ENCODE results near the gene NBAS. TPM values are rescaled to one million over a fixed set of nuclear protein-coding genes. Genes with fewer than 3 reads are reported as not detected.
"Not testable (repeated sequence)": the region's sequence is repeated elsewhere in the genome, so short reads cannot be mapped to it uniquely, and the experiment has no call there.

Gene NBAS
- total RNA-seq, 2 experiments from 2014 or later: 32.9 to 34.0 TPM

DNA sequence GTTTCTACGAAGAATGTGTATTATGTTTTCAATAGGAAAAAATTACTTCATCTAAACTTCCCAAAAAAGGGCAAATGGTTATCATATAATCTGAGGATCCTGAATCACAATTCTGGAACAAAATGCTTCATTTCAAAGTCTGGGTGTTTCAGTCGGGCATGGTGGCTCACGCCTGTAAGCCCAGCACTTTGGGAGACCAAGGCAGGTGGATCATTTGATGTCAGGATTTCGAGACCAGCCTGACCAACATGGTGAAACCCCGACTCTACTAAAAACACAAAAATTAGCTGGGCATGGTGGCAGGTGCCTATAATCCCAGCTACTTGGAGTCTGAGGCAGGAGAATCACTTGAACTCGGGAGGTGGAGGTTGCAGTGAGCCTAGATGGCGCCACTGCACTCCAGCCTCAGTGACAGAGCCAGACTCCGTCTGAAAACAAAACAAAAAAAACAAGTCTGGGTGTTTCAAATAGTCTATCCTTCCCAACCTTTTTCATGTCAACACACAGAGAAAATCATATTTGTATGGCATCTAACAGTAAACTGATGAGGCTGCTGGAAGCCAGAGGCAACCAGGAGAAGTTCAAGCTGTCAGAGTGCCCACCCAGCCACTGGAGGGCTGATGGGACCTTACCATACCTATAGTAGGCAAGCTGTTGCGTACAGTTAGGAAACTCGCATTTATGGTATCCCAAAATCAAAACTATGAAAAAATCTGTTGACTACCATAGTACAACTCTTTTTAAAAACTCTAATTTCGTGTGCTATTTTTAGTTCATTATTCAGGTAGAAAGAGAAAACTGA is 14.6 kb downstream of the NBAS start:
- no peak for DNase-seq
- CTCF ChIA-PET: interaction anchor here (1.0 to 2.0 kb wide), 4 partner anchors 9 to 31 kb away, joined by 3 to 7 read pairs (median 4); no protein-coding TSS in a partner anchor
- H3K36me3 Mint-ChIP-seq: peaks cover 11% of the 10 kb centered on the region
- no peak overlapping the region for H3K4me3 Mint-ChIP-seq
- no peaks in the 10 kb centered on the region for H3K27me3 Mint-ChIP-seq
- no peaks in the 10 kb centered on the region for H3K4me1 Mint-ChIP-seq
- no peak for ATAC-seq
- H3K27ac Mint-ChIP-seq: no peak overlapping the region
- no peaks in the 10 kb centered on the region for H3K9me3 Mint-ChIP-seq (ENCODE audit: low read depth)

DNA sequence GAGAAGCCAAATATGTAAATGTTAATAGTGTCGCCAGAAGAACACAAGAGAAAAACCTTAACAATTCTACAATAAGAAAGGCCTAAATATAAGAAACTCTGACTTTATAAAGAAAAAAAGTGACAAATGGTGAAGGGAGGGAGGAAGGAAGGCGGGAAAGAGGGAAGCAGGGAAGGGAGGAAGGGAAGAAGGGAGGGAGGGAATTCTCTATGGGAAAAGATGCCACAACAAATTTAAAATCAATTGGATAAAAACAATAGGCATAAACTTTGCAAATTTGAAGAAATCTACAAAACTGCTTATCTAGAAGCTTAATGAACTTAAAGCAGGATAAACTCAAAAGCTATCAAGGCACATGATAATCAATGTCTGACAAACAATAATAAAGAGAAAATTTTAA is 16.9 kb downstream of the NBAS start:
- H3K27me3 Mint-ChIP-seq: no peaks in the 10 kb centered on the region

DNA sequence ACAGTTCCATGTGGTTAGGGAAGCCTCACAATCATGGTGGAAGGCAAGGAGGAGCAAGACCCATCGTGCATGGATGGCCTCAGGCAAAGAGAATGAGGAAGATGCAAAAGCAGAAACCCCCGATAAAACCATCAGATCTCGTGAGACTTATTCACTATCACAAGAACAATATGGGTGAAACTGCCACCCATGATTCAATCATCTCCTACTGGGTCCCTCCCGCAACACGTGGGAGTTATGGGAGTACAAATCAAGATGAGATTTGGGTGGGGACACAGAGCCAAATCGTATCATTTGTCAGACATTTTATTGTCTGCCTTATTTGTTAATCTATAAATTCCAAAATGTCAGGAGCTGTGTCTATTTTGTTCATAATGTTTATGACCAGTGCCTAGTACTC is 17.6 kb downstream of the NBAS start:
- ATAC-seq (no peak), DNase-seq (no peak)
- CTCF ChIA-PET: no interaction called here
- Mint-ChIP-seq H3K27ac (no peak overlapping the region), H3K9me3 (ENCODE audit: low read depth) (no peaks in the 10 kb centered on the region), H3K36me3 (peaks cover 10% of the 10 kb centered on the region), H3K27me3 (no peaks in the 10 kb centered on the region), H3K4me1 (peaks cover 9% of the 10 kb centered on the region), H3K4me3 (no peak overlapping the region)

More for the DNA sequence above, 16.9 kb downstream of the NBAS start:
- Mint-ChIP-seq H3K4me3 (no peak overlapping the region), H3K4me1 (peaks cover 9% of the 10 kb centered on the region), H3K36me3 (peaks cover 9% of the 10 kb centered on the region), H3K27ac (no peak overlapping the region), H3K9me3 (ENCODE audit: low read depth) (no peaks in the 10 kb centered on the region)
- CTCF ChIA-PET: no interaction called here
- no peak for DNase-seq
- ATAC-seq: no peak

DNA sequence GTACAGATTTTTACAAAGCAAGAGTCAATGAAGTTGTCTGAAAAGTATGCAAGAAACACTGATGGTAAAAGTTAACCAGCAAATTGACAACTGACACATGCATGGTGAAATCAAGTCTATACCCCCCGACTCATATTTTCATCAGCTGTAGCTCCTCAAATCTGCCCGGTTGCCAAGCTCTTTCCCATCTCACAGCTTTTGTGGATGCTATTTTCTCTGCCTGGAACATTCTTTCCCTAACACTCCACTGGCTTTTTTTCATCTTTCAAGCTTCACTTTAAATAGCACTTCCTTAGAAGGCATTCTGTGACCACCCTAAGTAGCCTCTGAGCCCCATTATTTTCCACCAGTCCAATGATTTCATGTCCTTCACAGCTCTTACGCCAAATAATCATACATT is 18.1 kb downstream of the NBAS start:
- peaks cover 9% of the 10 kb centered on the region for H3K4me1 Mint-ChIP-seq
- no peak overlapping the region for H3K4me3 Mint-ChIP-seq
- H3K27me3 Mint-ChIP-seq: no peaks in the 10 kb centered on the region
- CTCF ChIA-PET: no interaction called here
- no peak overlapping the region for H3K27ac Mint-ChIP-seq
- no peak for DNase-seq
- ATAC-seq: no peak
- peaks cover 10% of the 10 kb centered on the region for H3K36me3 Mint-ChIP-seq
- no peaks in the 10 kb centered on the region for H3K9me3 Mint-ChIP-seq (ENCODE audit: low read depth)

DNA sequence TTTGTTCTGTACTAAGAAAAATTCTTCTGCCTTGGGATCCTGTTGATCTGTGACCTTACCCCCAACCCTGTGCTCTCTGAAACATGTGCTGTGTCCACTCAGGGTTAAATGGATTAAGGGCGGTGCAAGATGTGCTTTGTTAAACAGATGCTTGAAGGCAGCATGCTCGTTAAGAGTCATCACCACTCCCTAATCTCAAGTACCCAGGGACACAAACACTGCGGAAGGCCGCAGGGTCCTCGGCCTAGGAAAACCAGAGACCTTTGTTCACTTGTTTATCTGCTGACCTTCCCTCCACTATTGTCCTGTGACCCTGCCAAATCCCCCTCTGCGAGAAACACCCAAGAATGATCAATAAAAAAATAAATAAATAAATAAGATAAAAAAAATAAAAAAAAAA is 18.9 kb downstream of the NBAS start:
- H3K4me1 Mint-ChIP-seq; H3K4me3 Mint-ChIP-seq; H3K27ac Mint-ChIP-seq; ATAC-seq; H3K27me3 Mint-ChIP-seq; CTCF ChIA-PET; H3K9me3 Mint-ChIP-seq (ENCODE audit: low read depth); DNase-seq: not testable (repeated sequence)
- peaks cover 10% of the 10 kb centered on the region for H3K36me3 Mint-ChIP-seq

DNA sequence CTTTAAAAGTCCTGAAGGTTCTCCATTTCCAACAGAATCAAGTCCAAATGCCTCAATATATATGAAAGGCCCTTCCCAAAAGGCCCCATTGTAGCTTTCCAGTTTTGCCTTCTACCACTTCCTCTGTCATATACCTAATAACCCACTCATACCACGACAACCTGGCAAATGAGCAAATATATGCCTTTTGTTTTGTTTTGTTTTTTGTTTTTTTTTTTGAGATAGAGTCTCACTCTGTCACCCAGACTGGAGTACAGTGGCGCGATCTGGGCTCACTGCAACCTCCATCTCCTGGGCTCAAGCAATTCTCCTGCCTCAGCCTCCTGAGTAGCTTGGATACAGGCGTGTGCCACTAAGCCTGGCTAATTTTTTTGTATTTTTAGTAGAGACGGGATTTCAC is 20.6 kb downstream of the NBAS start:
- H3K27me3 Mint-ChIP-seq; DNase-seq; H3K27ac Mint-ChIP-seq; H3K4me1 Mint-ChIP-seq; H3K9me3 Mint-ChIP-seq (ENCODE audit: low read depth); CTCF ChIA-PET; H3K4me3 Mint-ChIP-seq; ATAC-seq: not testable (repeated sequence)
- peaks cover 15% of the 10 kb centered on the region for H3K36me3 Mint-ChIP-seq

DNA sequence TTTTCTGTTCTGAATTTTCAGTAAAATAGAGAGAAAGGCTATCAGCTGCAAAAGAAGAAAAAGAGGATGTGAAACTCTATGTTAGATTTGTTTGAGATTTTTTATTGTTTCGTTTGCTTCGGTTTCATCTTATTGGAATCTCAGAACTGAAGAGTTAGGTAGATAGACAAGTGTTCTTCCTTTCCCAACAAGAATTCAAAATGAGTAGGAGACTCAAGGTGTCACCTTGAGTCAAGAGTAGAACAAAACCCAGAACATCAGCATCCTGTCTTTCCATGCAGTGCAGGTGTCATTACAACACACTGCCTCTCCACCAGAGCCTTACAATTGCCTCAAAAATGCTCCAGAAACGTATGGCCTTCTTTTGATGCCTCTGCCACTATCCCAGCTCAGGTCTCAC is 21.1 kb downstream of the NBAS start:
- no peaks in the 10 kb centered on the region for H3K27me3 Mint-ChIP-seq
- CTCF ChIA-PET: no interaction called here
- H3K4me1 Mint-ChIP-seq: peaks cover 9% of the 10 kb centered on the region
- H3K36me3 Mint-ChIP-seq: peaks cover 15% of the 10 kb centered on the region
- ATAC-seq (no peak), DNase-seq (no peak)
- no peak overlapping the region for H3K27ac Mint-ChIP-seq
- H3K4me3 Mint-ChIP-seq: no peak overlapping the region
- no peaks in the 10 kb centered on the region for H3K9me3 Mint-ChIP-seq (ENCODE audit: low read depth)

DNA sequence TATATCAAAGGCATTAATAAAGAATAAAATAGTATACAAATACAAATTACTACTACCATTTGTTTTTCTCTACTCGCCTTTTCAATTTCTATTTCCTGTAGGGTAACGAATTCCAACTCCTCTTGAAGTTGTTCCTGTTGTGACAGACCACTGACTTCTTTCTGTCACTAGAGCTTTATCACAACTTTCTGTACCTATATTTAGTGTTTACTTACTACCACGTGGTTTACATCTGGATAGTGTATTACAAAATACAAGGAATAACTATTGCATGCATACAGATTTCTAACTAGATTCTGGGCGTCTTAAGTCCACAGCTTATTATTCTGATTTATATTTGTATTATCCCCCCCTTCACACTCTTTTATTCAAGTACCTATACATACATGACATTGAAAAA is 22.3 kb downstream of the NBAS start:
- no peak overlapping the region for H3K4me3 Mint-ChIP-seq
- H3K36me3 Mint-ChIP-seq: peaks cover 12% of the 10 kb centered on the region
- H3K4me1 Mint-ChIP-seq: peaks cover 9% of the 10 kb centered on the region
- CTCF ChIA-PET: interaction anchor here (0.6 to 1.4 kb wide), 2 partner anchors 21 to 62 kb away, joined by 3 read pairs; no protein-coding TSS in a partner anchor
- DNase-seq (no peak), ATAC-seq (no peak)
- no peak overlapping the region for H3K27ac Mint-ChIP-seq
- no peaks in the 10 kb centered on the region for H3K9me3 Mint-ChIP-seq (ENCODE audit: low read depth)
- H3K27me3 Mint-ChIP-seq: no peaks in the 10 kb centered on the region

DNA sequence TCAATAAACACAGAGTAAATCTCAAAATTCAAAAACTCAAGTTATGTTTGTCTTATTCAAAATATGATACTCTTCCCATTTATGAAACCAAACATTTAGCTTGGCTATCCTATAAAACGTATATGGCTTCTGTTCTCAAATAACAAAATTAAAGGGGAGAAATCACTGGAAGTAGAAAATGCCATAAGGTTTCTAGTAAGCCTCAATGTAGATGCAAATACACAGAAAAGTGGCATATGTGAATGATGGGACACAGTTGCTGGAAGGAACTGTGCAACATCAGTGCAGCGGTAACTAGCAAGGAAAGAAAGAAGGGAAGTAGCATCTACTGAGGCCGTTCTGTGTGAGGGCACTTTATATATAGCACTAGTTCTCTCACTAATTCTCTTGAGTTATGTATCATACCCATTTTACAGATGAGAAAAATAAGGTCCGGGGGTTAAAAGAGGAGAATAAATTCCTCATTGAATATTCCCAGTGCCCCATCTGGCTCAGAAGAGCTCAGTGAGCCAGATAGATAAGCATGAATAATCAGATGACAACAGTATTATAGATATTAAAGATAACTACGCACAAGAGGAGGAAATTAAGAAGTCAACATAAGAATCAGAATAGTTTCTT is 27.2 kb downstream of the NBAS start:
- CTCF ChIA-PET: interaction anchor here (1.0 kb wide), 1 partner anchor 13 kb away, joined by 5 read pairs; no protein-coding TSS in a partner anchor
- H3K4me3 Mint-ChIP-seq: no peak overlapping the region

DNA sequence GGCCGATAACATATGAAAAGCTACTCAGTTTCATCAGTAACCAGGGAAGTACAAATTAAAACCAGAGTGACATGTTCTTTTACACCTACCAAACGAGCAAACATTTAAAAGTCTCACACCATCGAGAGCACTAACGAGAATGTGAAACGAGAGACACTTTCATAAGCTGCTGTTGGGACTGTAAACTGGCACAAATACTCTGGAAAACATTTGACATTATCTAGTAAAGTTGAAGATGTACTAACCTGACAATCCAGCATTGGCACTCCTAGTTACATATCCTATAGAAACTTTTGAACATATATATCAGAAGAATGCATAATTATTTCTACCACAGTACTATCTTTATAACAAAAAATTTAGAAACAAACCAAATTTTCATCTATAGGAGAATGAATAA is 28.1 kb downstream of the NBAS start:
- Mint-ChIP-seq H3K4me3 (no peak overlapping the region), H3K27ac (no peak overlapping the region), H3K27me3 (no peaks in the 10 kb centered on the region), H3K36me3 (peaks cover 32% of the 10 kb centered on the region), H3K4me1 (no peaks in the 10 kb centered on the region), H3K9me3 (ENCODE audit: low read depth) (peaks cover 2% of the 10 kb centered on the region)
- ATAC-seq (no peak), DNase-seq (no peak)
- CTCF ChIA-PET: interaction anchor here (0.7 to 1.1 kb wide), 2 partner anchors 27 to 45 kb away, joined by 3 to 4 read pairs; no protein-coding TSS in a partner anchor

More for the DNA sequence above, 27.2 kb downstream of the NBAS start:
- no peak for DNase-seq
- peaks cover 30% of the 10 kb centered on the region for H3K36me3 Mint-ChIP-seq
- no peak for ATAC-seq
- no peak overlapping the region for H3K27ac Mint-ChIP-seq
- H3K9me3 Mint-ChIP-seq (ENCODE audit: low read depth): no peaks in the 10 kb centered on the region
- H3K4me1 Mint-ChIP-seq: no peaks in the 10 kb centered on the region
- H3K27me3 Mint-ChIP-seq: no peaks in the 10 kb centered on the region

DNA sequence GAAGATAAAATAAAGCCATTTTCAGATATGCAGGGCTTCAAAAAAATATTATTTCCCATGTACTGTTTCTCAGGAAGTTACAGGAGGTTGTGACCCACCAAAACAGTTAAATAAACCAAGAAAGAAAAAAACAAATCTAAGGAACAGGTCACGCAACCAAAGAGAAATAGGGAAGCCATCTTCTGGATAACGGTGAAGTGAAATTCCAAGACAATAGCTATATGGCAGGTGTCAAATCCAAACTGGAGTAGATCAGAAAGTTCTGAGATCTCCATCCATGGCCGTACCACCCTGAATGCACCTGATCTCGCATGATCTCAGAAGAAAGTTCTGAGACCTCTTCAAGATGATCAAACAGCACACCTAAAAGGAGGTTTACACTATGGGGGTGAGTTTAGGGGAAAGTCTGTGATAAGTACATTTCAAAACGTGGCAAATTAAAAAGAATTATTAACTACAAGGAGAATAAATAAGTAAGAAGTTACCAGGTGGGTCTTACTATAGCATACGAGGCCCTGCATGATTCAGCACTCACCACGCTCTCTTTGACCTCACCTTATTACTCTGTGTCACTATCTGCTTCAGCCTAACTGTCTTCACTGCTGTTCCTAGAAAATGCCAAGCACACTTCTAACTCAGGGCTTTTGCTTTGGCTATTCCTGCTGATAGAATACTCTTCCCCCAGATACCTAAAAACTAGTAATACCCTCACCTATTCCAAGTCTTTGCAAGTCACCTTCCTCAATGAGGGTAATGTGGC is 29.9 kb downstream of the NBAS start:
- ATAC-seq (no peak), DNase-seq (no peak)
- CTCF ChIA-PET: no interaction called here
- Mint-ChIP-seq H3K4me1 (no peaks in the 10 kb centered on the region), H3K36me3 (peaks cover 40% of the 10 kb centered on the region), H3K27ac (no peak overlapping the region), H3K27me3 (no peaks in the 10 kb centered on the region), H3K9me3 (ENCODE audit: low read depth) (peaks cover 2% of the 10 kb centered on the region), H3K4me3 (no peak overlapping the region)

DNA sequence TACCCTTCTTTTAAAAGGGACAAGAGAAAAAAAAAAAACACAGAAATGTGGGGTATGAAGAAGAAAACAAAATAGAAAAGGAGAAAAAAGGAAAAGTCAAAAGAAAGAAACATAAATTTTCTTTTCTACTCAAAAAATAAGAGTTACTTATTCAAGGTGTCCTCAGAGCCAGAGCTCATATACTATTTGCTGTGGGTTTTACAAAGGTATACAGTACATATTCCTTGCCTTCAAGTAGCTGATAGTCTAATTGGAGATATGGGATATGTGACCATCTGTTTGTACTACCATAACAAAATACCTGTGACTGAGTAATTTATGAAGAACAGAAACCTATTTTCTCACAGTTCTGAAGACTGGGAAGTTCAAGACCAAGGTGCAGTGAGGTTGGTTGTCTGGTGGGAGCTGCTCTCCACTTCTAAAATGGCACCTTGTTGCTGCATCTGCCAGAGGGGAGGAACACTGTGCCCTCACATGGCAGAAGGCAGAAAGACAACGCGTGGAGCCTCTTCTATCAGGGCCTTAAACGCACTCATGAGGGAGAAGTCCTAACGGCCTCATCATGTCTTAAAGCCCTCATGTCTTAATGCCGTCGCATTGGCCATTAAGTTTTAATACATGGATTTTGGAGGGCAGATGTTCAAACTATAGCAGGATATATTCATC is 33.9 kb downstream of the NBAS start:
- DNase-seq (no peak), ATAC-seq (no peak)
- Mint-ChIP-seq H3K27me3 (no peaks in the 10 kb centered on the region), H3K27ac (no peak overlapping the region), H3K36me3 (peaks cover 48% of the 10 kb centered on the region), H3K9me3 (ENCODE audit: low read depth) (peaks cover 2% of the 10 kb centered on the region), H3K4me3 (no peak overlapping the region), H3K4me1 (no peaks in the 10 kb centered on the region)
- CTCF ChIA-PET: no interaction called here

DNA sequence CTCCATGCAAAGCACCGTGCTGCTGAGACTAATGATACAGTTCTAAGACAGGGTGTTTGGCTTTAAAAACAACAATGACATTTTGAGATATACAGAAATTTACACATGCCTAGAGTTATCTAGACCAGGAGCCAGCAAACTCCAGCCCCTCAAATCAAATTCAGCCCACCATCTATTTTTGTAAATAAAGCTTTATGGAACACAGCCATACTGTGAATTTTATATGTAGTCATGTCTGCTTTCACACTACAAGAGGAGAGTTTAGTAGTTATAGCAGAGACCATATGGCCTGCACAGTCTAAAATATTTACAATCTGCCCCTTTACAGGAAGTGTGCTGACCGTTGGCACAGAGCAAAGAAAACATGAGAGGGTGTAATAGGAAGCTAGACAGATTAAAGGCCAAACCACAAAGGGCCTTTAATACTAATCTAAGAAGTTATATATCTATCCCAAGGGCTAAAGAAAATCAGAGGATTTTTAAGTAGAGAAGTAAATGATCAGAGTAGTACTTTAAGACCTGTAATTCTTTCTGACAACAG is 39.4 kb downstream of the NBAS start:
- ATAC-seq (no peak), DNase-seq (no peak)
- Mint-ChIP-seq H3K36me3 (peaks cover 36% of the 10 kb centered on the region), H3K9me3 (ENCODE audit: low read depth) (no peaks in the 10 kb centered on the region), H3K27me3 (no peaks in the 10 kb centered on the region), H3K4me3 (no peak overlapping the region), H3K27ac (no peak overlapping the region), H3K4me1 (no peaks in the 10 kb centered on the region)
- CTCF ChIA-PET: interaction anchor here (1.7 kb wide), 1 partner anchor 12 kb away, joined by 5 read pairs; no protein-coding TSS in a partner anchor

All from activated CD8-positive, alpha-beta memory T cell treated with anti-CD3 and anti-CD28 coated beads, Interleukin-2, amount 10 ng/mL, durations not matched to agents 7 days and 5 days (primary cell).